ENCODE data around the gene PGBD5. TPM values are rescaled to one million over a fixed set of nuclear protein-coding genes. Genes with fewer than 3 reads are reported as not detected.
"Not testable (repeated sequence)": the region's sequence is repeated elsewhere in the genome, so short reads cannot be mapped to it uniquely, and the experiment has no call there.

The PGBD5 gene
- total RNA-seq, 2 experiments from 2014 or later: not detected

GRCh38 chr1:230431527-230431926 is 5.4 kb upstream of the PGBD5 start:
- H3K36me3 Mint-ChIP-seq: peaks cover 4% of the 10 kb centered on the region
- H3K27ac Mint-ChIP-seq: no peak overlapping the region
- peaks cover 3% of the 10 kb centered on the region for H3K4me1 Mint-ChIP-seq
- H3K9me3 Mint-ChIP-seq: no peaks in the 10 kb centered on the region
- H3K4me3 Mint-ChIP-seq: no peak overlapping the region
- no peak for DNase-seq
- peaks cover 29% of the 10 kb centered on the region for H3K27me3 Mint-ChIP-seq

- Mint-ChIP-seq H3K36me3 (peaks cover 4% of the 10 kb centered on the region), H3K4me3 (no peak overlapping the region), H3K27me3 (peaks cover 29% of the 10 kb centered on the region), H3K27ac (no peak overlapping the region), H3K9me3 (no peaks in the 10 kb centered on the region), H3K4me1 (peaks cover 3% of the 10 kb centered on the region)
- no peak for DNase-seq
Observed at GRCh38 chr1:230430499-230430898, 4.4 kb upstream of the PGBD5 start.

- no peak for DNase-seq
- Mint-ChIP-seq H3K36me3 (peaks cover 4% of the 10 kb centered on the region), H3K4me1 (peaks cover 9% of the 10 kb centered on the region), H3K9me3 (no peaks in the 10 kb centered on the region), H3K27me3 (peaks cover 41% of the 10 kb centered on the region), H3K4me3 (no peak overlapping the region), H3K27ac (no peak overlapping the region)
Observed at GRCh38 chr1:230429067-230429735, 3.1 kb upstream of the PGBD5 start.

- H3K4me1 Mint-ChIP-seq: peaks cover 10% of the 10 kb centered on the region
- H3K9me3 Mint-ChIP-seq: no peaks in the 10 kb centered on the region
- peaks cover 4% of the 10 kb centered on the region for H3K36me3 Mint-ChIP-seq
- H3K27ac Mint-ChIP-seq: no peak overlapping the region
- H3K4me3 Mint-ChIP-seq: no peak overlapping the region
- DNase-seq: no peak
- peaks cover 53% of the 10 kb centered on the region for H3K27me3 Mint-ChIP-seq
Observed at GRCh38 chr1:230427981-230428380, 1.8 kb upstream of the PGBD5 start.

- H3K9me3 Mint-ChIP-seq: no peaks in the 10 kb centered on the region
- H3K27ac Mint-ChIP-seq: no peak overlapping the region
- peaks cover 10% of the 10 kb centered on the region for H3K4me1 Mint-ChIP-seq
- peak overlapping the region; percentile 40 for H3K4me3 Mint-ChIP-seq
- peaks cover 4% of the 10 kb centered on the region for H3K36me3 Mint-ChIP-seq
- no peak for DNase-seq
- H3K27me3 Mint-ChIP-seq: peaks cover 60% of the 10 kb centered on the region
Observed at GRCh38 chr1:230427094-230427876, 1.2 kb upstream of the PGBD5 start.

GRCh38 chr1:230425252-230426091 is 660 bp downstream of the PGBD5 start:
- Mint-ChIP-seq H3K36me3 (peaks cover 4% of the 10 kb centered on the region), H3K27ac (no peak overlapping the region), H3K4me3 (peak overlapping the region; percentile 43), H3K4me1 (peaks cover 10% of the 10 kb centered on the region), H3K9me3 (no peaks in the 10 kb centered on the region), H3K27me3 (peaks cover 70% of the 10 kb centered on the region)
- no peak for DNase-seq

- H3K27ac Mint-ChIP-seq: no peak overlapping the region
- H3K9me3 Mint-ChIP-seq: peaks cover 2% of the 10 kb centered on the region
Observed at GRCh38 chr1:230424391-230425251, 1.5 kb downstream of the PGBD5 start.

GRCh38 chr1:230423951-230424350 is 2.2 kb downstream of the PGBD5 start:
- Mint-ChIP-seq H3K4me1 (peaks cover 10% of the 10 kb centered on the region), H3K4me3 (no peak overlapping the region), H3K36me3 (peaks cover 4% of the 10 kb centered on the region), H3K9me3 (peaks cover 2% of the 10 kb centered on the region), H3K27me3 (peaks cover 71% of the 10 kb centered on the region), H3K27ac (no peak overlapping the region)
- DNase-seq: no peak

More at GRCh38 chr1:230424391-230425251, 1.5 kb downstream of the PGBD5 start:
- Mint-ChIP-seq H3K27me3 (peaks cover 76% of the 10 kb centered on the region), H3K4me1 (peaks cover 10% of the 10 kb centered on the region), H3K4me3 (peak overlapping the region; percentile 43), H3K36me3 (peaks cover 4% of the 10 kb centered on the region)
- DNase-seq: no peak

GRCh38 chr1:230423261-230423660 is 2.9 kb downstream of the PGBD5 start:
- H3K27me3 Mint-ChIP-seq: peaks cover 70% of the 10 kb centered on the region
- peaks cover 10% of the 10 kb centered on the region for H3K4me1 Mint-ChIP-seq
- peaks cover 2% of the 10 kb centered on the region for H3K9me3 Mint-ChIP-seq
- no peak overlapping the region for H3K4me3 Mint-ChIP-seq
- no peak for DNase-seq
- no peak overlapping the region for H3K27ac Mint-ChIP-seq
- H3K36me3 Mint-ChIP-seq: peaks cover 4% of the 10 kb centered on the region

- Mint-ChIP-seq H3K4me3 (no peak overlapping the region), H3K27ac (no peak overlapping the region), H3K36me3 (peaks cover 4% of the 10 kb centered on the region), H3K4me1 (peaks cover 10% of the 10 kb centered on the region), H3K9me3 (peaks cover 2% of the 10 kb centered on the region), H3K27me3 (peaks cover 70% of the 10 kb centered on the region)
- DNase-seq: no peak
Observed at GRCh38 chr1:230422221-230422981, 3.7 kb downstream of the PGBD5 start.

GRCh38 chr1:230421481-230421880 is 4.7 kb downstream of the PGBD5 start:
- Mint-ChIP-seq H3K4me1 (peaks cover 7% of the 10 kb centered on the region), H3K9me3 (peaks cover 2% of the 10 kb centered on the region), H3K27me3 (peaks cover 70% of the 10 kb centered on the region), H3K4me3 (no peak overlapping the region), H3K27ac (no peak overlapping the region), H3K36me3 (no peaks in the 10 kb centered on the region)
- DNase-seq: no peak

- not testable (repeated sequence) for H3K36me3 Mint-ChIP-seq, H3K4me1 Mint-ChIP-seq, H3K27ac Mint-ChIP-seq, DNase-seq, H3K9me3 Mint-ChIP-seq, H3K4me3 Mint-ChIP-seq
- H3K27me3 Mint-ChIP-seq: peaks cover 73% of the 10 kb centered on the region
Observed at GRCh38 chr1:230420372-230420771, 5.8 kb downstream of the PGBD5 start.

GRCh38 chr1:230416430-230416829 is 9.7 kb downstream of the PGBD5 start:
- DNase-seq: no peak
- H3K36me3 Mint-ChIP-seq: no peaks in the 10 kb centered on the region
- H3K4me1 Mint-ChIP-seq: no peaks in the 10 kb centered on the region
- H3K27me3 Mint-ChIP-seq: peaks cover 61% of the 10 kb centered on the region
- H3K27ac Mint-ChIP-seq: no peak overlapping the region
- peaks cover 2% of the 10 kb centered on the region for H3K9me3 Mint-ChIP-seq
- no peak overlapping the region for H3K4me3 Mint-ChIP-seq

Data from activated naive CD8-positive, alpha-beta T cell treated with anti-CD3 and anti-CD28 coated beads for 36 hours (primary cell).